ENCODE measurements around the gene GPR25. TPM values are rescaled to one million over a fixed set of nuclear protein-coding genes. Genes with fewer than 3 reads are reported as not detected.
A peak's percentile ranks its signal among the peaks of the same experiment; 100 is the strongest.

GPR25 gene
- total and polyA plus RNA-seq, 2 donors from 2014 or later = 0.19 TPM; not detected in 1

GRCh38 chr1:200836213-200836612, 36.6 kb upstream of the GPR25 start:
- no peaks in the 10 kb centered on the region for H3K27me3 ChIP-seq (ENCODE audit: control insufficient read depth, insufficient read depth, low read length)
- H3K9me3 ChIP-seq (ENCODE audit: control insufficient read depth in 2 of 3, insufficient read depth in 1 of 3, low read length in 3 of 3) = no peaks in the 10 kb centered on the region
- H3K4me1 ChIP-seq (ENCODE audit: control insufficient read depth in 2 of 3, insufficient read depth in 2 of 3, low read depth in 1 of 3, low read length in 3 of 3) = no peaks in the 10 kb centered on the region
- TF ChIP-seq, protein P1, sequence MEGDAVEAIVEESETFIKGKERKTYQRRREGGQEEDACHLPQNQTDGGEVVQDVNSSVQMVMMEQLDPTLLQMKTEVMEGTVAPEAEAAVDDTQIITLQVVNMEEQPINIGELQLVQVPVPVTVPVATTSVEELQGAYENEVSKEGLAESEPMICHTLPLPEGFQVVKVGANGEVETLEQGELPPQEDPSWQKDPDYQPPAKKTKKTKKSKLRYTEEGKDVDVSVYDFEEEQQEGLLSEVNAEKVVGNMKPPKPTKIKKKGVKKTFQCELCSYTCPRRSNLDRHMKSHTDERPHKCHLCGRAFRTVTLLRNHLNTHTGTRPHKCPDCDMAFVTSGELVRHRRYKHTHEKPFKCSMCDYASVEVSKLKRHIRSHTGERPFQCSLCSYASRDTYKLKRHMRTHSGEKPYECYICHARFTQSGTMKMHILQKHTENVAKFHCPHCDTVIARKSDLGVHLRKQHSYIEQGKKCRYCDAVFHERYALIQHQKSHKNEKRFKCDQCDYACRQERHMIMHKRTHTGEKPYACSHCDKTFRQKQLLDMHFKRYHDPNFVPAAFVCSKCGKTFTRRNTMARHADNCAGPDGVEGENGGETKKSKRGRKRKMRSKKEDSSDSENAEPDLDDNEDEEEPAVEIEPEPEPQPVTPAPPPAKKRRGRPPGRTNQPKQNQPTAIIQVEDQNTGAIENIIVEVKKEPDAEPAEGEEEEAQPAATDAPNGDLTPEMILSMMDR (IDR thresholded peaks at IDR 0.05; ENCODE audit: borderline replicate concordance, extremely low read depth, insufficient read depth) = no peak
- no peak overlapping the region for H3K9ac ChIP-seq (ENCODE audit: low read length in 3 of 3)
- no peak overlapping the region for H3K4me3 ChIP-seq (ENCODE audit: low read length in 3 of 3)
- H3K36me3 ChIP-seq (ENCODE audit: control insufficient read depth in 2 of 3, insufficient read depth in 3 of 3, low read length in 3 of 3) = peaks cover 0 to 3% (median 0%) of the 10 kb centered on the region in 3 donors
- no peak overlapping the region for H3K27ac ChIP-seq (ENCODE audit: low read depth in 2 of 2, low read length in 2 of 2)
- intact Hi-C loops (cut with DNase I) = no loop called here
- FAIRE-seq (no peak), DNase-seq (no peak)

DNA sequence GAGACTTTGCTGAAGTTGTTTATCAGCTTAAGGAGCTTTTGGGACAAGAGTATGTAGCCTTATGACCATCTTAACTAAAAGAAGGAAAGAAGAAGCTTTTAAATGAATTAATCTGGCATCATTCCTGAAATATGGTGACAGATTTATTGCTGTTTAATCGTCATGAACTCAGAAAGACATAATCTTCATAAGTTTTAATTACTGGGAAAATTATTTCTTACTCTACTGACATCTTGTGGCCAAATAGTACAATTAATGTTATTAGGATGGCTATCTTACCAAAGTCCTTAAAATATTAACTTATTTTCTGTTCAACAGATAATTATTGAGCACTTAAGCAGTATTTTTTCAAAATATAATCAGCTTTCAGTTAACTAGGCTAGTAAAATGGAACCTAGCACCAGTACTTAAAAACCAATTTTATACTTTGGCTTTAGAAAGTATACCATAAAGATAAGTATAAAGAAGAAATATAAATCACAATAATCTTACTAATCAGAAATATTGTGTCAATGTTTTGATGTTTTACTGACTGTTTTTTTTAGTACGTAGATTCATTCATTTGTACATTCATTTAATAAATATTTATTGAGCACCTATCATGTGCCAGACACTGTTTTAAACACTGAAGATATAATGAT, 34.7 kb upstream of the GPR25 start:
- intact Hi-C loops (cut with DNase I) = no loop called here
- peak; percentile 76 for FAIRE-seq

GRCh38 chr1:200838676-200839445, 33.9 kb upstream of the GPR25 start:
- no peak overlapping the region for H3K4me3 ChIP-seq (ENCODE audit: low read length in 3 of 3)
- FAIRE-seq = no peak
- TF ChIP-seq, protein P1 (IDR thresholded peaks at IDR 0.05; ENCODE audit: borderline replicate concordance, extremely low read depth, insufficient read depth) = no peak

More for the DNA sequence above, 34.7 kb upstream of the GPR25 start:
- no peak overlapping the region for H3K4me3 ChIP-seq (ENCODE audit: low read length in 3 of 3)
- no peaks in the 10 kb centered on the region for H3K4me1 ChIP-seq (ENCODE audit: control insufficient read depth in 2 of 3, insufficient read depth in 2 of 3, low read depth in 1 of 3, low read length in 3 of 3)
- no peak overlapping the region for H3K9ac ChIP-seq (ENCODE audit: low read length in 3 of 3)
- H3K36me3 ChIP-seq (ENCODE audit: control insufficient read depth in 2 of 3, insufficient read depth in 3 of 3, low read length in 3 of 3) = peaks cover 0 to 3% (median 2%) of the 10 kb centered on the region in 3 donors
- H3K9me3 ChIP-seq (ENCODE audit: control insufficient read depth in 2 of 3, insufficient read depth in 1 of 3, low read length in 3 of 3) = no peaks in the 10 kb centered on the region
- TF ChIP-seq, protein P1 (IDR thresholded peaks at IDR 0.05; ENCODE audit: borderline replicate concordance, extremely low read depth, insufficient read depth) = peak; percentile 24
- no peaks in the 10 kb centered on the region for H3K27me3 ChIP-seq (ENCODE audit: control insufficient read depth, insufficient read depth, low read length)
- DNase-seq = peak in 2 of 5 donors; percentile 31 to 52
- no peak overlapping the region for H3K27ac ChIP-seq (ENCODE audit: low read depth in 2 of 2, low read length in 2 of 2)

More at GRCh38 chr1:200838676-200839445, 33.9 kb upstream of the GPR25 start:
- Histone ChIP-seq H3K36me3 (ENCODE audit: control insufficient read depth in 2 of 3, insufficient read depth in 3 of 3, low read length in 3 of 3) (peaks cover 0 to 3% (median 3%) of the 10 kb centered on the region in 3 donors), H3K9me3 (ENCODE audit: control insufficient read depth in 2 of 3, insufficient read depth in 1 of 3, low read length in 3 of 3) (no peaks in the 10 kb centered on the region), H3K9ac (ENCODE audit: low read length in 3 of 3) (no peak overlapping the region), H3K27me3 (ENCODE audit: control insufficient read depth, insufficient read depth, low read length) (no peaks in the 10 kb centered on the region), H3K27ac (ENCODE audit: low read depth in 2 of 2, low read length in 2 of 2) (no peak overlapping the region), H3K4me1 (ENCODE audit: control insufficient read depth in 2 of 3, insufficient read depth in 2 of 3, low read depth in 1 of 3, low read length in 3 of 3) (no peaks in the 10 kb centered on the region)
- intact Hi-C loops (cut with DNase I) = no loop called here
- no peak for DNase-seq

Measured in kidney (tissue), 14 donors.